ENCODE results near the gene GNPTG.

Gene GNPTG

DNA sequence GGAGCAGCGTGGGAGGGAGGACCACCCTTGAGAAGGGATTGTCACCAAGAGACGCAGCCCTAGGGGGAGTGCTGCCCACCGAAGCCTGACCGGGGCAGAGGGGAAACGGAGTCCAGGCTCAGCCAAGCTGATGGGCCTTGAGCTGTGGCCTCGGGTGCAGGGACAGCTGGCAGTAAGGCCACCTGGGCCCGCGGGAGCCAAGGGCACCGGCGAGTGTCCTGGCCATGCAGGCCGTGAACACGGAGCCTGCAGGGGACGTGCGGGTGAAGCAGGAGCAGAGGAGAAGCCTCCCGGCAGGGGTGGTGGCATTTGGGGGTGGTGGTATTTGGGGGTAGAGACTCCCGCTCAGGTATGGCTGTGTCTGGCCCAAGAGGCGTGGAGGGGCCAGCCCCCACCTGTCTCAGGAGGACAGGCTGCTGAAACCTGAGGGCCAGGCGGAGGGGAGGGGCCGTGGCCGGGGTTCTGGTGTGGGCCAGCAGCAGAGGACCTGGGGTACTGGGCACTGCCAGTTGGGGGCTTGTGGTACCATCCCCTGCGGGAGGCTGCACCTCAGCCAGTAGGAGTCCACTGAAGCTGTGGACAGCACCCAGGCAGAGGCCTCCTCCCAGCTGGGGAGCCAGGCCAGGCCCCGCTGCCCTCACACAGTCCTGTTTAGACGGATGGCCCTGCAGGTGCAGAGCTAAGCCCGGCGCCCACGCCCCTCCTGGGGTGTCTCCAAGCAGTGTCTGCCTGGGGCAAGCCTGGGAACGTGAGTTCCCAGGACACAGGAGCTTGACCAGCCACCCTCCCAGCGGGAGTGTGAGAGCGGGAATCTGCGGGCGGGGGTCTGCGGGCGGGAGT is 4.5 kb downstream of the GNPTG start:
- Histone ChIP-seq H3K4me1 (ENCODE audit: low read depth, poor library complexity, severe bottlenecking) (peaks cover 9% of the 10 kb centered on the region), H3K27me3 (ENCODE audit: insufficient read depth, low read depth) (no peaks in the 10 kb centered on the region), H3K36me3 (ENCODE audit: insufficient read depth) (no peaks in the 10 kb centered on the region), H3K27ac (no peak overlapping the region), H3K4me3 (IDR thresholded peaks at IDR 0.05; ENCODE audit: insufficient read depth, low read depth, low read length) (no peak overlapping the region), H3K79me2 (ENCODE audit: insufficient read depth, low read depth) (peaks cover 60% of the 10 kb centered on the region), H3K9ac (no peak overlapping the region), H2AFZ (ENCODE audit: low read depth) (no peak overlapping the region), H3K4me2 (no peak overlapping the region), H4K20me1 (ENCODE audit: insufficient read depth) (peaks cover 6% of the 10 kb centered on the region; the same call in 1 of the 2 replicates)
- TF ChIP-seq, protein P1, sequence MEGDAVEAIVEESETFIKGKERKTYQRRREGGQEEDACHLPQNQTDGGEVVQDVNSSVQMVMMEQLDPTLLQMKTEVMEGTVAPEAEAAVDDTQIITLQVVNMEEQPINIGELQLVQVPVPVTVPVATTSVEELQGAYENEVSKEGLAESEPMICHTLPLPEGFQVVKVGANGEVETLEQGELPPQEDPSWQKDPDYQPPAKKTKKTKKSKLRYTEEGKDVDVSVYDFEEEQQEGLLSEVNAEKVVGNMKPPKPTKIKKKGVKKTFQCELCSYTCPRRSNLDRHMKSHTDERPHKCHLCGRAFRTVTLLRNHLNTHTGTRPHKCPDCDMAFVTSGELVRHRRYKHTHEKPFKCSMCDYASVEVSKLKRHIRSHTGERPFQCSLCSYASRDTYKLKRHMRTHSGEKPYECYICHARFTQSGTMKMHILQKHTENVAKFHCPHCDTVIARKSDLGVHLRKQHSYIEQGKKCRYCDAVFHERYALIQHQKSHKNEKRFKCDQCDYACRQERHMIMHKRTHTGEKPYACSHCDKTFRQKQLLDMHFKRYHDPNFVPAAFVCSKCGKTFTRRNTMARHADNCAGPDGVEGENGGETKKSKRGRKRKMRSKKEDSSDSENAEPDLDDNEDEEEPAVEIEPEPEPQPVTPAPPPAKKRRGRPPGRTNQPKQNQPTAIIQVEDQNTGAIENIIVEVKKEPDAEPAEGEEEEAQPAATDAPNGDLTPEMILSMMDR (conservative IDR thresholded peaks at IDR 0.05; ENCODE audit: low read depth, low read length): no peak

DNA sequence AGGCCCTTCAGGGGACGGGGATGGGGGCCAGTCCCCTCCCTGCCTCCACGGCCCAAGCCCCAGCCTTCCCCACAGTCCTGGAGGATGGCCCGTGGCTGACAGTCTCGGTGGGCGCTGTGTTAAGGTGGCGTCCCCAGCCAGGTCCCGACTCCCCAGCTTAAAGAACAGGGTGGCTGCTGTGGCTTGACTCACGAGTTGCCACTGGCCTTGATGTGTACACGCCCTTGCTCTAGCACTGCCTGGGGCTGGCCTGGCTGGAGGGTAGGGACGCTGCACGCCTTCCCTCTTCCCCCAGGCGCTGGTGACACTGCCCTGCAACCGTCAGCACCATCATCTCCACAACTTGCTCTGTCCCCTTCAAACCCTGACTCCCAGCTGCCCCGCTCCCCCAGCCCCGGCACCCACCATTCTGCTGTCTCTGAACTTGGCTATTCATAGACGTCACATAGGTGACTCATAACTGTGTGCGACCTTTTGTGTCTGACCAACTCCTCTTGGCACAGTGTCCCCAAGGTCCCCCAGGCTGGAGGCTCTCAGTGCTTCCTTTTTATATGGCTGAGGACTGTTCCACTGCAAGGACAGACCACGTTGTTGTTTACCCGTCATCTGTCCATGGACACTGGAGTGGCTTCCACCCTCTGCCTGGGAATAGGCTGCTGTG is 6.3 kb downstream of the GNPTG start:
- H3K79me2 ChIP-seq (ENCODE audit: insufficient read depth, low read depth): peaks cover 61% of the 10 kb centered on the region
- no peak overlapping the region for H3K4me3 ChIP-seq (IDR thresholded peaks at IDR 0.05; ENCODE audit: insufficient read depth, low read depth, low read length)

DNA sequence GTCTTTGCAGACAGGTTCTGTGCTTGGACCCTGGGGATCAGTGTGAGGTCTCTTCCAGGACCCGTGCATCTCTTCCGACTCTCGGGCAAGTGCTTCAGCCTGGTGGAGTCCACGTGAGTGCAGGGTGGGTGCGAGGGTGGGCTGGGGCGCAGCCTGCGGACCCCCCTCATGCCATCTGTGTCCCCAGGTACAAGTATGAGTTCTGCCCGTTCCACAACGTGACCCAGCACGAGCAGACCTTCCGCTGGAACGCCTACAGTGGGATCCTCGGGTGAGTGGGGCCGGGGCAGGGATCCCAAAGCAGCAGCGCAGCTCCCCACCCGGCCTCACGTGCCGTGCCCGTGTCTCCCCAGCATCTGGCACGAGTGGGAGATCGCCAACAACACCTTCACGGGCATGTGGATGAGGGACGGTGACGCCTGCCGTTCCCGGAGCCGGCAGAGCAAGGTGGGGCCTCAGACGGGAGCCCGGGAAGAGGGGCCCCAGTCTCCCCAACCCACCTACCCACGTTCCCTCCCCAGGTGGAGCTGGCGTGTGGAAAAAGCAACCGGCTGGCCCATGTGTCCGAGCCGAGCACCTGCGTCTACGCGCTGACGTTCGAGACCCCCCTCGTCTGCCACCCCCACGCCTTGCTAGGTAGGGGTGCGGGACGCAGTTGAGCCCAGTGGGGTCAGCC is 10.1 kb downstream of the GNPTG start:
- Histone ChIP-seq H3K4me2 (no peak overlapping the region), H4K20me1 (ENCODE audit: insufficient read depth) (peaks cover 6% of the 10 kb centered on the region; the same call in 1 of the 2 replicates), H3K4me3 (IDR thresholded peaks at IDR 0.05; ENCODE audit: insufficient read depth, low read depth, low read length) (no peak overlapping the region), H3K27ac (no peak overlapping the region), H3K4me1 (ENCODE audit: low read depth, poor library complexity, severe bottlenecking) (no peaks in the 10 kb centered on the region), H3K27me3 (ENCODE audit: insufficient read depth, low read depth) (no peaks in the 10 kb centered on the region), H3K9ac (no peak overlapping the region), H3K36me3 (ENCODE audit: insufficient read depth) (no peaks in the 10 kb centered on the region; the same call in 1 of the 2 replicates), H2AFZ (ENCODE audit: low read depth) (no peak overlapping the region), H3K79me2 (ENCODE audit: insufficient read depth, low read depth) (peaks cover 39% of the 10 kb centered on the region)
- TF ChIP-seq, protein P1 (conservative IDR thresholded peaks at IDR 0.05; ENCODE audit: low read depth, low read length): no peak

More for the DNA sequence above, 6.3 kb downstream of the GNPTG start:
- TF ChIP-seq, protein P1 (conservative IDR thresholded peaks at IDR 0.05; ENCODE audit: low read depth, low read length): no peak
- no peaks in the 10 kb centered on the region; the same call in 1 of the 2 replicates for H3K36me3 ChIP-seq (ENCODE audit: insufficient read depth)
- H3K27ac ChIP-seq: no peak overlapping the region
- H3K27me3 ChIP-seq (ENCODE audit: insufficient read depth, low read depth): no peaks in the 10 kb centered on the region
- H2AFZ ChIP-seq (ENCODE audit: low read depth): no peak overlapping the region
- H4K20me1 ChIP-seq (ENCODE audit: insufficient read depth): peaks cover 6% of the 10 kb centered on the region; the same call in 1 of the 2 replicates
- no peak overlapping the region for H3K9ac ChIP-seq
- no peak overlapping the region for H3K4me2 ChIP-seq
- H3K4me1 ChIP-seq (ENCODE audit: low read depth, poor library complexity, severe bottlenecking): peaks cover 2% of the 10 kb centered on the region

DNA sequence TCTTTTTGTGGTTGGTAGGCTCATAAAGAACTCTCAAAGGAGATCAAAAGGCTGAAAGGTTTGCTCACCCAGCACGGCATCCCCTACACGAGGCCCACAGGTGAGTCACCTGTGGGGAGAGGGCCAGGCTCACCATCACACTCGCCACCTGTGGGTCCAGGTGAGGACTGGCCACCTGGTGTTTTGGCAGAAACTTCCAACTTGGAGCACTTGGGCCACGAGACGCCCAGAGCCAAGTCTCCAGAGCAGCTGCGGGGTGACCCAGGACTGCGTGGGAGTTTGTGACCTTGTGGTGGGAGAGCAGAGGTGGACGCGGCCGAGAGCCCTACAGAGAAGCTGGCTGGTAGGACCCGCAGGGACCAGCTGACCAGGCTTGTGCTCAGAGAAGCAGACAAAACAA is 11.1 kb downstream of the GNPTG start:
- H3K4me3 ChIP-seq (IDR thresholded peaks at IDR 0.05; ENCODE audit: insufficient read depth, low read depth, low read length): no peak overlapping the region
- H3K27ac ChIP-seq: no peak overlapping the region
- no peaks in the 10 kb centered on the region for H3K4me1 ChIP-seq (ENCODE audit: low read depth, poor library complexity, severe bottlenecking)
- H3K79me2 ChIP-seq (ENCODE audit: insufficient read depth, low read depth): peaks cover 39% of the 10 kb centered on the region
- TF ChIP-seq, protein P1 (conservative IDR thresholded peaks at IDR 0.05; ENCODE audit: low read depth, low read length): no peak
- no peaks in the 10 kb centered on the region for H3K27me3 ChIP-seq (ENCODE audit: insufficient read depth, low read depth)
- no peak overlapping the region for H2AFZ ChIP-seq (ENCODE audit: low read depth)
- no peak overlapping the region for H3K4me2 ChIP-seq
- H3K36me3 ChIP-seq (ENCODE audit: insufficient read depth): no peaks in the 10 kb centered on the region; the same call in 1 of the 2 replicates
- H3K9ac ChIP-seq: no peak overlapping the region
- peaks cover 6% of the 10 kb centered on the region; the same call in 1 of the 2 replicates for H4K20me1 ChIP-seq (ENCODE audit: insufficient read depth)

All from KMS-11 (cell line).